Activated CD4-positive, alpha-beta T cell treated with anti-CD3 and anti-CD28 coated beads, Interleukin-2, amount 10 ng/mL, durations not matched to agents 24 days and 14 days (primary cell): Measurements from ENCODE around the gene NPC1L1. TPM values are rescaled to one million over a fixed set of nuclear protein-coding genes. Genes with fewer than 3 reads are reported as not detected.
A peak's percentile ranks its signal among the peaks of the same experiment; 100 is the strongest.

Experiments
- DNase-seq: peaks from one replicate; pipeline ENCODE4 v3.0.0; 2022
- H3K27ac Mint-ChIP-seq: one replicate; pipeline ENCODE4 v1.8.0; 2022; ENCODE audit warnings: mild to moderate bottlenecking, mixed read lengths
- H3K27me3 Mint-ChIP-seq: one replicate; pipeline ENCODE4 v1.8.0; 2022; ENCODE audit warnings: mixed read lengths
- H3K36me3 Mint-ChIP-seq: one replicate; pipeline ENCODE4 v1.8.0; 2022; ENCODE audit warnings: low read depth, mild to moderate bottlenecking, mixed read lengths
- H3K4me1 Mint-ChIP-seq: one replicate; pipeline ENCODE4 v1.8.0; 2021; ENCODE audit warnings: mixed read lengths
- H3K4me3 Mint-ChIP-seq: one replicate; pipeline ENCODE4 v1.8.0; 2022; ENCODE audit warnings: mild to moderate bottlenecking, moderate library complexity, mixed read lengths
- H3K9me3 Mint-ChIP-seq: one replicate; pipeline ENCODE4 v1.8.0; 2021; ENCODE audit warnings: mixed read lengths
- intact Hi-C: fragments of 100-400 bp; cut with micrococcal nuclease; formaldehyde crosslinking; loops from one replicate; pipeline ENCODE4 v1.15.1; 2023
- total RNA-seq: library from RNA; stranded (reverse); gene quantifications from 2 replicates; pipeline ENCODE4 v1.2.3, GENCODE V29; 2022

The NPC1L1 gene
- total RNA-seq, 1 donor from 2014 or later, result not detected

DNA sequence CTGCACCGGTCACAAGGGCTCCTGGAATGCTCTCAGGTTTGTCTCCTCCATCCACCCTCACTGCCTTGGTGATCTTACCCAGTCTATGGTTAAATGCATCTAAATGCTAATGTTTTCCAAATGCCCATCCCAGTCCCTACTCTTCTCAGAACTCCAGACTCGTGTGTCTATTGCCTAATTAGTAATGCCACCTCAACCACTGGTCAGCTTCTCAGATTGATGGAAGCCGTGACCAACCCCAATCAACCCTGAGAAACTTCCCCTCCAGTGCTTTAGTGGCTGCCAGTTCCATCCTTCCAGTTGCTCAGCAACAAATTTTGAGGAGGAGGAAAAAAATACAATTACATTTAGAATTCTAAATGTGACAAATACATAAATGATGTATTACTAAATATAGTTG, 69.3 kb downstream of the NPC1L1 start:
- Mint-ChIP-seq H3K4me1 (peaks cover 24% of the 10 kb centered on the region), H3K9me3 (no peaks in the 10 kb centered on the region), H3K4me3 (no peak overlapping the region), H3K27me3 (no peaks in the 10 kb centered on the region), H3K36me3 (peaks cover 58% of the 10 kb centered on the region), H3K27ac (no peak overlapping the region)
- intact Hi-C loops, result no loop called here
- DNase-seq, result no peak

DNA sequence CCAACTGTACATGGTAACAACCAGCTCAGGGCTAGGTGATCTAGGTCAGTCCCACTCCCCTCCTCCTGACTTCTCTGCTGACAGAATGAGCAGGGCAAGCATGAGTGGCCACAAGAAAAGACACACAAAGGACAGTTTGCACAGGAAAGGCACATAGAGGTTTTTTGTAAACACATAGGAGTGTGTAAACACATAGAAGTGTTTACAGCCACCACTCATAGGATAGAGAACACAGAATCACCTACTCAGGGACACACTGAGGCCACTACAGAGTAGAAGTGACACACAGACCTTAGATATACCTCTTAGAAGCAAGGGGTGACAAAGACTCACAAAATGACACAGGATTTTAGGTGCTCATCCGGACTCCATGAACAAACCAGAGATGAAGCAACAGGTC, 69.7 kb downstream of the NPC1L1 start:
- Mint-ChIP-seq H3K4me3 (no peak overlapping the region), H3K27ac (no peak overlapping the region)
- intact Hi-C loops, result no loop called here

DNA sequence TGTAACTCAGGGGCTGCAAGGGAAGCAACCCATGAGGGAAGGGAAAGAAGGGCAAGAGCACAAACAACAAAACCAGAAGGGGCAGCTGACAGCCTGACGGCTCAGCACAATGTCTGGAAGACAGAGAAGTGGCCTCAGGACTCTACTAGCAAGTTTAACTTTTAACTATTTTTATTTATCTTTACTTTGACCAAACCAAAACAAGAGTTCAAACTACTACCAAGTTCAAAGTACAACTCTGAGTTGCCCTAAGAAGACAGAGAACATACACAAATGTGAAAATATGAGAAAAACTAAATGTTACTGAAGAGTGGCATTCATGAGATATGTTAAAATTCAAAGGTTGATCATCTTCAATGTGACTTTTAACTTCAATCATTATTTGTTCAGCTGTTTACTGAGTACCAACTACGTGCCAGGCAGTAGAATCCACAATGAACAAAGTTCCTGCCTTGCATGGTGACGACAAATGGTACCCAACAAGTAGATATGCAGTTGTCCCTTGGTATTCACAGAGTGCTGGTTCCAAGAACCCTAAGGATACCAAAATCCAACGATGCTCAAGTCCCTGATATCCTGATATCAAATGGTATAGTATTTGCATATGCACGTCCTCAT, 70.4 kb downstream of the NPC1L1 start:
- no peaks in the 10 kb centered on the region for H3K9me3 Mint-ChIP-seq
- H3K4me3 Mint-ChIP-seq, result no peak overlapping the region
- peaks cover 29% of the 10 kb centered on the region for H3K4me1 Mint-ChIP-seq
- intact Hi-C loops, result no loop called here
- H3K36me3 Mint-ChIP-seq, result peaks cover 59% of the 10 kb centered on the region
- no peak overlapping the region for H3K27ac Mint-ChIP-seq
- H3K27me3 Mint-ChIP-seq, result no peaks in the 10 kb centered on the region
- no peak for DNase-seq

More for the DNA sequence above, 69.7 kb downstream of the NPC1L1 start:
- Mint-ChIP-seq H3K9me3 (no peaks in the 10 kb centered on the region), H3K36me3 (peaks cover 56% of the 10 kb centered on the region), H3K27me3 (no peaks in the 10 kb centered on the region), H3K4me1 (peaks cover 24% of the 10 kb centered on the region)
- no peak for DNase-seq

DNA sequence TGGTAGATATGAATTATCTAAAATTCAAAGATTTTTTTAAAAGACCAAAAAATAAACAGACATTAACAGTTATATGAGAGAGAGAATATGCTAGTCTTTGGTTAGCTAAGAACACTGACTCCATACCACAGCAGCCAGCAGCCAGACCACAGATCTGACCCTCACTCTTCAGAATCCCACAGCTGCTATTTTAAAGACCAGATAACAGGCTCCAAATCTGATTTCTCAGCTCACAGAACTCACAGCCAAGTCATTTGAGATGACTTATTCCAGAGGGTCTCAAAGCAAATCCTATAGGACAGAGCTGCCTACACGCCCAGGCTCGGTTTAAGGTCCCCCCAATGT, 71.0 kb downstream of the NPC1L1 start:
- no peak overlapping the region for H3K4me3 Mint-ChIP-seq
- peaks cover 61% of the 10 kb centered on the region for H3K36me3 Mint-ChIP-seq
- no peaks in the 10 kb centered on the region for H3K9me3 Mint-ChIP-seq
- peaks cover 34% of the 10 kb centered on the region for H3K4me1 Mint-ChIP-seq
- no peaks in the 10 kb centered on the region for H3K27me3 Mint-ChIP-seq
- intact Hi-C loops, result no loop called here
- no peak overlapping the region for H3K27ac Mint-ChIP-seq
- no peak for DNase-seq

DNA sequence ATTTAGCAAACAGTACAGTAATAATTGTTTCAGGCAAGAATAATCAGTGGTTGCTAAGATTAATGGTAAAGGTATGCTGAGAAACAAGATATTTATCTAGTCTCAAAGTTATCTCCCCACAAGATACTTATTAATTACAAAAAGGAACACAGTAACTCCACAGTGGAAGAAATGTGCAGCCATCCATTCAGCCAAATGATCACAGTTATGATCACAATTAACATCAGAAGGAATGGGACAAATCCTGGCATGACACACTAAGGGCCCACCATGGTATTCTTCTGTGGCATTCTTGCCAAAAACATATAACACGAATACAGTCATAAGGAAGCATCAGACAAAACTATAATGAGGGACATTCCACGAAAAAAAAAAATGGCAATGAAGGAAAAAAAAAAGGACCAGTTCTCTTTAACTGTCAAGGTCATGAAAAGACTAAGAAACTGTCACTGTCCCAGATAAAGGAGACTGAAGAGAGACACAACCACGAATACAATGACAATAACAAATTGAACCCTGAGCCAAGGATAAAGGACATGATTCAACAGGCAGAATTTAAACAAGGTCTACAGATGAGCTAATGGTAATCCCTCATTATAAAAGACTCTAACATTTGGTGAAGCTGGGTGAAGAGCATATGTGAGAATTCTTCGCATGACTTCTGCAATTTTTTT, 71.5 kb downstream of the NPC1L1 start:
- H3K36me3 Mint-ChIP-seq, result peaks cover 61% of the 10 kb centered on the region
- no peaks in the 10 kb centered on the region for H3K9me3 Mint-ChIP-seq
- H3K4me1 Mint-ChIP-seq, result peaks cover 36% of the 10 kb centered on the region
- intact Hi-C loops, result no loop called here
- H3K27me3 Mint-ChIP-seq, result no peaks in the 10 kb centered on the region
- no peak overlapping the region for H3K4me3 Mint-ChIP-seq
- no peak overlapping the region for H3K27ac Mint-ChIP-seq
- DNase-seq, result no peak

DNA sequence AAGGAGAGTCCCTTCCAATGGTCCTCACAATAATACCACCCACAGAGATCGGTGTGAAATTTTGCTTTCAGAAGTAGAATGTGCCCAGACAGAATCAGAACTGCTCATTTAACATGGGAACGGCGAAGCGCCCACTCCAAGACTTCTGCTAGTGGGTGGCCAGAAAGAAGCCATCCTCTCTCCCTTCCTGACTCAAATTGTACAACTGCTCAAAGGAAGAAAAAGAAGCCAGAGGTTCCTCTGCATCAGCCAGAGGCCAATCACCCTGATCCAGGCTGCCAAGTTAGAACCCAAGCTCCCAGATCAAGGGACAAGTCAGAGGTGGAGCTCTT, 73.9 kb downstream of the NPC1L1 start:
- Mint-ChIP-seq H3K4me3 (no peak overlapping the region), H3K4me1 (peaks cover 37% of the 10 kb centered on the region), H3K27me3 (no peaks in the 10 kb centered on the region), H3K9me3 (no peaks in the 10 kb centered on the region), H3K27ac (peak overlapping the region; percentile 43), H3K36me3 (peaks cover 49% of the 10 kb centered on the region)
- no peak for DNase-seq
- intact Hi-C loops, result no loop called here

DNA sequence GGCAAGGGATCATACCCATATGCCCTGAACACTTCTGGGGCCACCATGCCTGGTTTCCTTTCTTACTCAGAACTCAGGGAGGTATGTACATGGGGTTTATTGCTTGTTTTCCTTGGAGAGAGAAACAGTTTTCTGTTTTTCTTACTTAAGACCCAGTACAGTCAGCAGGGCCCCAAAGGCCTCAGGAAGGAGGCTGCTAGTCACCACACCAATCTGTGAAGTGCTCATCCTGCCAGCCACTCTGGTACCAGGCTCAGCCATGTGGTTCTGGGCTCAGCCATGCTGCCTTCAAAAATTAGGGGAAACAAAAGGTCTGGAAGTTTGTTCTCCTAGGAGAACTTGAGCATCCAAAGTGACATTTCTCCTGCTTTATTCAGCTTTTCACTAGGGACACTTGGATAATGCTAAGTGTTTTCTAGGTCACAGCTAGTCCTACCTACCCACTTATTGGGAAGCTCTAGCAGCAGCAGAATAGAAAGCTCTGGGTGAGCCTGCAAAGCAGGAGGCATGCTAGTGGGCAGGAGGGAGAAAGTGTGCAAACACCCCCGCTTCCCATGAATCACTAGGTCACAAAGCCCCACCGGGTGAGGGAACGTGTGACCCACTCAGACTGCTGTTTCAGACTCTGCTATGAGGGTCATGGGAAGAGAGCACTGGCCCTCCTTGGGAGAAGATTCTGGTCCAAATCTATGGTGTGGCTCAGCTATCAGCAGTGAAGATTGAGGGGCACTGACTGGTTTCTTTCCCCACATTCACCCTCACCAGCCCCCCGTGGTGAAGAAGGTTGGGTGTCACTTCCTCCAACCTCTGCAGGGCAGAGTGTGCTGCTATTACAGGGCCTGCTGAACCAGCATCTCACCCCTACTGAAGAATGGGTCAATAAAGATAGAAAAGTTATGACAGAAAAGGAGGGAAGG, 74.6 kb downstream of the NPC1L1 start:
- no peak for DNase-seq

DNA sequence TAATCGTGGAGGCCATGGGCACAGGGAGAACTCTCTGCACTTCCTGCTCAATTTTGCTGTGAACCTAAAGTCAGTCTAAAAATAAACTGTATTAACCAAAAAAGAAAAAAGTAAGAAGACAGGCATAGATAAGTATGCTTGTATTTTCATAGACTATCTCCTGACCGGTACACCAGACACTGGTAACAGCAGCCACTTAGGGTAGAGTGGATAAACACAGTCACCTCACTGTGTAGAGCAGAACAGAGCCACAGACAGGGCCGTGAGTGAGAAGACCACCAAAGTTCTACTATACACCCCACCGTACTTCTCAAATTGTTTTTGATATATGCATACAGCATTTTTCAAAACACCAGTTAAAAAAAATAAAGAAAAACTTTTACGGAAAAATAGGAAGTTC, 75.6 kb downstream of the NPC1L1 start:
- Mint-ChIP-seq H3K4me3 (no peak overlapping the region), H3K27me3 (no peaks in the 10 kb centered on the region), H3K4me1 (peaks cover 52% of the 10 kb centered on the region), H3K9me3 (no peaks in the 10 kb centered on the region), H3K36me3 (peaks cover 48% of the 10 kb centered on the region), H3K27ac (peak overlapping the region; percentile 34)
- intact Hi-C loops, result loop anchor here (2.0 kb wide), 1 partner anchor 51 kb away; no protein-coding TSS in a partner anchor
- no peak for DNase-seq

More for the DNA sequence above, 74.6 kb downstream of the NPC1L1 start:
- H3K27me3 Mint-ChIP-seq, result no peaks in the 10 kb centered on the region
- peak overlapping the region; percentile 43 for H3K27ac Mint-ChIP-seq
- peaks cover 43% of the 10 kb centered on the region for H3K4me1 Mint-ChIP-seq
- intact Hi-C loops, result no loop called here
- no peaks in the 10 kb centered on the region for H3K9me3 Mint-ChIP-seq
- no peak overlapping the region for H3K4me3 Mint-ChIP-seq
- H3K36me3 Mint-ChIP-seq, result peaks cover 46% of the 10 kb centered on the region

DNA sequence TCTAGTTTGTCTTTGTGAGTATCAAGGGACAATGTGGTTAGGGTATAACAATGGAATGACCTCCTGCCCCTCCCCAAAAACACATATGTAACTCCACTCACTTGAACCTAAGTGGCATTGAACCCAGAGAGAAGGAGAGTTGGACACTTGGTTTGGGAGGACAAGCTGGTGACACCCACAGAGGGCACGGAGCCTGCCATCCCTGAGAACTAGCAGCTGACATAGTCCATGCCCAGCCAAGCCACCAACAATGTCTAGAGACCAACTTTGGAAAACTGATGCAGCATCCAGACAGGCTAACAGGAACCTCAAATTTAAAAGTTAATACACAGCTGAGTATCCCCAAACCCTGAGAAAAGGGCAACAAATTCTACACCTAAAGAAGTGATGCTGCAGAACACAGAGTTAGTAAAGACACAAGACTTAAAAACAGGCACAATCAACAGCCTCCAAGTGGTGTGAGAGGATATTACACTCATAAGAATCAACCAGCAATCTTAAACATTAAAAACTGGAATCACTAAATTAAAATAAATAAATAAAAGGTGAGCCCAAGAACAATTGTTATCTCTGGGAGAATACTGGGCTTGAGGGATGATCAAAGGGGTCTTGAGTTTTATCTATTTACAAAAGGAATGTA, 77.8 kb downstream of the NPC1L1 start:
- DNase-seq, result no peak
- Mint-ChIP-seq H3K36me3 (peaks cover 51% of the 10 kb centered on the region), H3K4me3 (no peak overlapping the region)

More for the DNA sequence above, 77.8 kb downstream of the NPC1L1 start:
- Mint-ChIP-seq H3K9me3 (no peaks in the 10 kb centered on the region), H3K4me1 (peaks cover 57% of the 10 kb centered on the region), H3K27me3 (no peaks in the 10 kb centered on the region), H3K27ac (peak overlapping the region; percentile 0)
- intact Hi-C loops, result no loop called here

Other genes starting within 250 kb of the NPC1L1 start
- 1.3 and 1.6 TPM in 2 replicates for gene CAMK2B, start 215.7 kb downstream of the NPC1L1 start, total RNA-seq
- 88.8 and 92.7 TPM in 2 replicates for gene NUDCD3, start 50.7 kb downstream of the NPC1L1 start, total RNA-seq
- 162 and 172 TPM in 2 replicates for gene DDX56, start 32.6 kb upstream of the NPC1L1 start, total RNA-seq
- gene TMED4, start 40.9 kb upstream of the NPC1L1 start, total RNA-seq, result 78.4 and 80.2 TPM in 2 replicates
- gene OGDH, start 65.3 kb upstream of the NPC1L1 start, total RNA-seq, result 99.5 and 102 TPM in 2 replicates
- 130 and 133 TPM in 2 replicates for gene ZMIZ2, start 207.5 kb upstream of the NPC1L1 start, total RNA-seq